GM18508 (cell line): Measurements from ENCODE around the gene TGIF1.
"Not testable (repeated sequence)": the region's sequence is repeated elsewhere in the genome, so short reads cannot be mapped to it uniquely, and the experiment has no call there.

Experiments used
- ATAC-seq: cut with Tn5 transposase; IDR thresholded peaks from one replicate; pipeline ENCODE4 v1.9.1; 2021; ENCODE audit warnings: moderate number of reproducible peaks; ENCODE audit not compliant: insufficient read depth, unreplicated experiment

The TGIF1 gene

DNA sequence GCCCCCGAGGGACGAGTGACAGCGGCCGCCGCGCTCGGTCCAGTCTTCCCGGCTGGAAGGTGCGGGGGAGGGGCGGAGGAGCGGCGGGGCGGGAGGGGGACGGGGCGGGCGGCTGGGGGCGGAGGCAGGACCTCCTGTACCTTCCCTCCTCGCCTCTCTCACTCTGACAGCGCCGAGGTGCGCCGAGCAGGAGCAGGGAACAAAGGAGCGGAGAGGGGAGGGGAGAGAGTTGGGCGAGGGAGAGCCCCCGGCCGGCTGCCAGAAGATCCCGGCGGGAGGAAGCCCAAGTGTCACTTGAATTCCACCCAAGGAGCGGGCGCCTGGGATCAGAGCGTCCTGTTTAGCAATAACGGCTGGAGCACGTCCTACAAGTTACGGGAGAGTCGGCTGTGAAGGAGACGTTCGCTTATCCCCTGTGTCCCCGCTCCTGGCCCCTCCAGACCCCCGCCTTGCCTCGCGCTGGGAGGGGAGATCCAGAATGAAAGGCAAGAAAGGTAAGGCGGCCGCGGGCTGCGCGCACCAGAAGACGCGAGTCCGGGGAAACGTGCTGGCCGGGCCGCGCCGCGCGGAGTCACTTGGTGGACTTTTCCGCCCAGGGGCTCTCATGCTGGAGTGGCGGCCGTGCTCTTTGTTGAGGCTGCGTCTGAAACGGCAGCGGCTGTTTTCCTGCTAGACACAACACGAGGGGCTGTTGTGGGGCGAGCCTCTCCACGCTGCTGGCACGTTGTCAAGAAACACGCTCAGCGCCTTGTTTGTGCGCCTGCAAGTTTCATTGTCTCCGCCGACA is at the start of gene TGIF1:
TGIF1 (plus strand) TSS at position 161 of the 787 bp plus-strand sequence; CDS start at position 479, 318 bp downstream.
- ATAC-seq, result no peak

DNA sequence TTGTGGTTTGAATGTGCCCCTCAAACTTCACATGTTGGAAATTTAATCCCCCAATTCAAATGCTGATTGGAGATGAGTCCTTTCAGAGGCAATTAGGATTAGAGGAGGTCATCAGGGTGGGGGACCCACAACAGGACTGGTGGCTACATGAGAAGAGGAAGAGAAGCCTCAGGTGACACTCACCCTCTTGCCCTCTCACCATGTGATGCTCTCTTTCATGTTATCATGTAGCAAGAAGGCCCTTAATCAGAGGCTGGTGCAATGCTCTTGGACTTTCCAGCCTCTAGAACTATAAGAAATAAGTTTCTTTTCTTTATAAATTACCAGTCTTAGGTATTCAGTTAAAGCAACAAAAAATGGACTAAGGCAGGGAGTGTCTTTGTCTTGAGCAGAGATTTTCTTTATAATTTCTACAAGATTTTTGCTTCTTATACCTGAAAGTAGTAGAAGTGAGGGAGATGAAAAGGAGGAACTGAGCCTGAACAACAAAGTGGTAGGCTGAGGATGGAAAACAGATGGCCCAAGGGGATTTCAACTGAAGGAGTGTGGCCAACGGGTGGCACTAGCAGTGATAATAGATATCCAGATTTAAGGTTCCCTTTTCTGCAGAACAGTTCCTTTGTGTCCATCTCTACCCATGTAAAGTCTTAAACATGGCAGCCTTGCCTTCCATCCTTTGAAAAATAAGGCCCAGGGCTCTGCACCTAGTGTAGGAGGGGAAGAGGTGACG is 49.2 kb upstream of the TGIF1 start:
- ATAC-seq, result no peak

GRCh38 chr18:3401669-3402620 is 48.0 kb upstream of the TGIF1 start:
- peak; percentile 78 for ATAC-seq

- no peak for ATAC-seq
These were observed 47.0 kb upstream of the TGIF1 start for GRCh38 chr18:3402982-3403451.

DNA sequence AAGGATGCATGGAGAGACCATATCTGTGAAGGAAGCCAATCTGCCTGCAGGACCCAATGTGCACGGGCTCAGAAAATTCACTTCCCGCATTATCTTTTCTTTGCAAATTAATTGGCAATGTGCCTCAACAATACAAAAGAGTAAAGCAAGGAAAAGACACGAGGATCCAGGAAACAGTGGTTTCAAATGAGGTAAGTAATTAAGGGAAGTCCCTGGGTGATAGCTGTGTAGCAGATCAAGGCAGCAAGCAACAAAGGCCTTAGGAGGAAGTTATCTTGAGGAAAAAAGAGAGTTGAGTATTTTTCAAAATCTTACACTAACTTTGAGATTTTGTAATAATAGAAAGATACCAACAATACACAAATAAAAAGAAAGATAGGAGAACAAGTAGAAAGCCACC is 44.3 kb upstream of the TGIF1 start:
- ATAC-seq, result no peak

- ATAC-seq, result no peak
These were observed 41.9 kb upstream of the TGIF1 start for GRCh38 chr18:3408107-3408506.

DNA sequence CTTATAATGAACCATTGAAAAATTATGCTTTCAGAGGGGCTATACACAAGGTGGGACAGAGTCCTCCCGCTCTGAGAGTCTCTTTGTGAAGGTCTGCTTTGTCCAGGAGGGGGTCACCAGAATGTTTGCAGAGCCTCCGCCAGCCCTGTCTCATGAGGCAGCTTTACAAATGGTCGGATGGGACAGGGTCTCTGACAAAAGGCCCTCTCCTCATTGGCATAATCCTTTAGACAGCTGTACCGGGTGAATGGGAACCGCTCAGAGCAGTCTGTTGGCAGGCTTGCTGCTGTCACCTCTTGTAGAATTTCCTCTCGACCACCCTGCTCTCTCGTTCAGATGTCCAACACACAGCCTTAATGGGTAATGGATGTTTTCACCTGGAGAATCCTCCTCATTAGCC is 40.2 kb upstream of the TGIF1 start:
- no peak for ATAC-seq

DNA sequence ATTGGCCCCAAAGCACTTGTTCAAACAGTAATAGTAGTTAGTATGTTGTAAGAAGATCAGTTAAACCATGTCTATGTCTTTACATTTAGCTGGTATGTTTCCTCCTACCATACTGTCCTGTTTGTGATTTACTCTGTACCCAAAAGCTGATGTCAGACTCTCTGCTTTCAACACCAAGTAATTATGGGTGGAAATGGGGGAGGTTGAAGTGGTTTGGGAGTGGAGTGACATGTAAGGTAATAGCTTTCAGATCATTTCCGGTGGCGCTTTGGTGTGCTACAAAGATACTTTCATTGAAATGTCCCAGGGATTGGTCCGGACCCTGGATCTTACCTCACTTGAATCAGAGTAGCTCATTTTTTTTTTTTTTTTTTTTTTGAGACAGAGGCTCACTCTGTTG is 39.7 kb upstream of the TGIF1 start:
- ATAC-seq, result no peak

GRCh38 chr18:3410876-3411275 is 39.1 kb upstream of the TGIF1 start:
- ATAC-seq, result not testable (repeated sequence)

- no peak for ATAC-seq
These were observed 38.6 kb upstream of the TGIF1 start for GRCh38 chr18:3411327-3411726.

- no peak for ATAC-seq
These were observed 38.1 kb upstream of the TGIF1 start for GRCh38 chr18:3411854-3412268.

DNA sequence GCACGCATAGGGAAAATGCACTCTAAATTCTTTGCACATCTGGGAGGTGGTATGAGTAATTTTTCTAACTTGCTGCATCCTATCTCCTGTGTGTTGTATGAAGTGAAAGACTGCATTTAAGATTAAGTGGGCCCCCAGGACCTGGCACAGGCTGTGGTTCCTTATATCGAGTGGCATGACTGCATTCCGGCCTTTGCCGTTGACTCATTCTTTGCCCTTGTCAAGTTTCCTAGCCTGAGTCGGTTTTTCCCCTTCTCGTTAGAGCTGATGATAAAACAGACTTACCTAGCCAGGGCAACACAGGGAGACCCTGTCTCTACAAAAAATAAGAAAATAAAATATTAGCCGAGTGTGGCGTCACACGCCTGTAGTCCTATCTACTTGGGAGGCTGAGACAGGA is 37.4 kb upstream of the TGIF1 start:
- not testable (repeated sequence) for ATAC-seq

DNA sequence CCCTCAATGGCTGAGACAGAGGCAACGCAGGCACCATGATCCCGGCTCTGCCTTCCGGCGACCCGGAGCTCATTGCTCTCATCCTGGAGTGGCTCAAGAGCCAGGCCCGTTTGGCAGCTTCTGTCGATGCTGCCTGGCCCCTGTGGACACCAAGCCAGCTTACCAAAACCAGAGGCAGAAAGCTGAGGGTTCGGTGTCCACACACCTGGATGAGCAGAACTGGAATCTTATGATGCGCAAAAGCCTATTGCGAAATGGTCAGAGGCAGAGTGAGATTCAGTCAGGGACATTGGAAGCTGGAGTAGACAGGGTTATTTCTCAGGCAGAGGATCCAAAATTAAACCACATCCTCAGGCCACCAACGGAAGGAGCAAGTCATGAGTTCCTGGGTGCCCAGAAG is 34.9 kb upstream of the TGIF1 start:
- no peak for ATAC-seq

DNA sequence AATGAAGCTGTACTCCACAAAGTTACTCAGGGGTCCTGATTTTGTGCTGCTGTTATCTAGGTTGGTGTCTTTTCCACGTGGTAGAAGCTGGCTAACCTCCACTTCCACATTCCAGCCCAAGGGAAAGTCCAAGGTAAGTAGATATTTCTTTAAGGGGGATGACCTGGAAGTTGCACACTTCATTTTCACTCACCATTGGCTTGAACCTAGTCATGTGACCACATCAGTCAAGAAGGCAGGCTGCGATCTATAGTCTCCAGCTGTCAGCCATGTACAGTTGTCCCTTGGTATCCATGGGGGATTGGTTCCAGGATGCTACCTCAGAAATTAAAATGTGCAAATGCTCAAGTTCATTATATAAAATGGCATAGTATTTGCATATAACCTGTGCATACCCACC is 31.9 kb upstream of the TGIF1 start:
- ATAC-seq, result no peak

DNA sequence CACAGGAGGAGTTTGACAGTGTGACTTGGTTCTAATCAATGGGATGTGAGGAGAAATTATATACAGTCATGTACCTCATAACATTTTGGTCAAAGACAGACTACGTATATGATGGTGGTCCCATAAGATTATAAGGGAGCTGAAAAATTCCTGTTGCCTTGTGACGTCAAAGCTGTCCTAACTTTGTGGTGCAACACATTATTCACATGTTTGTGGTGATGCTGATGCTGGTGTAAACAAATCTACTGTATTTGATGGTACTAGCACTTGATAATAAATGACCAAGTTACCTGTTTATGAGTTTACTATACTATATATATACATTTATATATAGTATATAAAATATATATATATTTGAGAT is 29.1 kb upstream of the TGIF1 start:
- ATAC-seq, result no peak

DNA sequence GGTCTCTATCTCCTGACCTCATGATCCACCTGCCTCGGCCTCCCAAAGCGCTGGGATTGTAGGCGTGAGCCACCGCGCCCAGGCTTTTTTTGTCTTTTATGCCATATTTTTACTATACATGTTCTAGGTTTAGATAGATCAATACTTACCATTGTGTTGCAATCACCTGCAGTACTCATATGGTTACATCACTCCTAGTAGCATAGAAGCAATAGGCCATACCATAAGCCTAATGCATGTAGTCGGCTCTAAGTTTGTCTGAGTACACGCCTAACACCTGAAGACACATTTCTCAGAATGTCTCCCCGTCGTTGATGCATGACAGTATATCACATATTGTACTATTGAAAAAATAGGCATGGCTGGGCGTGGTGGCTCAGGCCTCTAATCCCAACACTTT is 27.1 kb upstream of the TGIF1 start:
- no peak for ATAC-seq

DNA sequence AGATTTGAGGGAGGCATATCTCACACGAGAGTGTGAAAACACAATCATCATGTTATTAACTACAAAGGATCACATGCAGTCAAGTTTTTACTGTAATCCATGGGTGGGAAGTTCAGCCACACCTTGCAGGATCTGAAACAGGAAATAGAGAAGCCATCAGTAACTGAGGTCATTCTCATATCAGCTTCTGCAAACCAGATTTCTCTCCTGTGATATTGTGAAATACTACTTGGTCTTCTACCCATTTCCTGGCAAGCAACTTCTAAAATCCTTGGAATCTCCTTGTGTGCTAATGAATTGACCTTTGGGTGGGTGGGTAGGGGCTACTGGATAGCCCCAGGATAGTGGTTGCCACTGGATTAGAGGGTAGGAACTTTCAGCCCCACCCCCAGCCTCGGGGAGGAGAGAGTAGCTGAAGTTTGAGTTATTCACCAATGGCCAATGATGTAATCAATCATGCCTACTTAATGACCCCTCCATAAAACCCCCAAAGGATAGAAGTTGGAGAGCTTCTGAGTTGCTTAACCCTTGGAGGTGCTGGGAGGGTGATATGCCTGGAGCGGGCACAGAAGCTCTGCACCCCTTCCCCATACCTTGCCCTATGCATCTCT is 25.6 kb upstream of the TGIF1 start:
- ATAC-seq, result no peak

GRCh38 chr18:3425030-3425429 is 24.9 kb upstream of the TGIF1 start:
- ATAC-seq, result no peak

GRCh38 chr18:3425446-3425845 is 24.5 kb upstream of the TGIF1 start:
- no peak for ATAC-seq

DNA sequence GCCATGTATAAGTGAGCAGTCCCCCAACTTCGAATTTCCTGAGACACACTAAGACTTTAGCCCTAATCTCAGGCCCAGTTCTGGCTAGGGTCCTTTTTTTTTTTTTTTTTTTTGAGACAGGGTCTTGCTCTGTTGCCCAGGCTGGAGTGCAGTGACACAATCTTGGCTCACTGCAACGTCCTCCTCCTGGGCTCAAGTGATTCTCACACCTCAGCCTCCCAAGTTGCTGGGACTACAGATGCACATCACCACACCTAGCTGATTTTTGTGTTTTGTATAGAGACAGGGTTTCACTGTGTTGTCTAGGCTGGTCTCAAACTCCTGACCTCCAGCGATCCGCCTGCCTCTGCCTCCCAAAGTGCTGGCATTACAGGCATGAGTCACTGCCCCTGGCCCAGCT is 23.9 kb upstream of the TGIF1 start:
- no peak for ATAC-seq
